GM12801 (cell line): ENCODE results near the gene TRIM69.

Experiments used
- TF ChIP-seq, protein P1 (sequence below): IDR thresholded peaks from one replicate; pipeline ENCODE4 v1.5.1; 2011; ENCODE audit warnings: control low read depth; ENCODE audit not compliant: insufficient read length; ENCODE audit errors: extremely low read depth

The TRIM69 gene

DNA sequence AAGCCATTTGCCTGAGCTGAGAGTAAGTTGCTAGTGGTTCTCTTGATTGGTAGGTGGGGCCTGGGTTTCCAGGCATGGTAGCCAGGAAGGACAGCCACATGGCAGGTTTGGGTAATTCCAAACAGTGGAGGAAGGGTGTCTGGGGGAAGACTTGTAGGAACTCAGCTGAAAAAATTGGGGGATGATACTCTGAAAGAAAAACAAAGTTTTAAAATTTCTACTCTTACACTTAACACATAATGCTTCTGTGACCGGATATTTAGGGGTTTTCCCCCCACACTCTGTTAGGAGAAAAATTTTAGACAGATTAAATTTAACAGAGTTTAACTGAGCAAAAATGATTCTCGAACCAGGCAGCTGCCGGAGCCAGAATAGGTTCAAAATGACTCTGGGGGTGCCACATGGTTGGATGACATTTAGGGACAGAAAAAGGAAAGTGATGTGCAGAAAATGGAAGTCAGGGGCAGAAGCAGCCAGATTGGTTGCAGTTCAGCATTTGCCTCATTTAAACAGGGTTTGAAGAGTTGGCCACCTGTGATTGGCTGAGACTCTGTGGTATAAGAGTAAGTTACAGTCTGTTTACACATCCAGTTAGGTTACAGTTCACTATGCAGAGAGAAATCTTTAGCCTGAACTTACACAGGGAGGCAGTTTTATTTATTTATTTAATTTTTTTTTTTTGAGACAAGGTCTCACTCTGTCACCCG, 16.9 kb upstream of the TRIM69 start:
- TF ChIP-seq, protein P1, sequence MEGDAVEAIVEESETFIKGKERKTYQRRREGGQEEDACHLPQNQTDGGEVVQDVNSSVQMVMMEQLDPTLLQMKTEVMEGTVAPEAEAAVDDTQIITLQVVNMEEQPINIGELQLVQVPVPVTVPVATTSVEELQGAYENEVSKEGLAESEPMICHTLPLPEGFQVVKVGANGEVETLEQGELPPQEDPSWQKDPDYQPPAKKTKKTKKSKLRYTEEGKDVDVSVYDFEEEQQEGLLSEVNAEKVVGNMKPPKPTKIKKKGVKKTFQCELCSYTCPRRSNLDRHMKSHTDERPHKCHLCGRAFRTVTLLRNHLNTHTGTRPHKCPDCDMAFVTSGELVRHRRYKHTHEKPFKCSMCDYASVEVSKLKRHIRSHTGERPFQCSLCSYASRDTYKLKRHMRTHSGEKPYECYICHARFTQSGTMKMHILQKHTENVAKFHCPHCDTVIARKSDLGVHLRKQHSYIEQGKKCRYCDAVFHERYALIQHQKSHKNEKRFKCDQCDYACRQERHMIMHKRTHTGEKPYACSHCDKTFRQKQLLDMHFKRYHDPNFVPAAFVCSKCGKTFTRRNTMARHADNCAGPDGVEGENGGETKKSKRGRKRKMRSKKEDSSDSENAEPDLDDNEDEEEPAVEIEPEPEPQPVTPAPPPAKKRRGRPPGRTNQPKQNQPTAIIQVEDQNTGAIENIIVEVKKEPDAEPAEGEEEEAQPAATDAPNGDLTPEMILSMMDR: no peak

DNA sequence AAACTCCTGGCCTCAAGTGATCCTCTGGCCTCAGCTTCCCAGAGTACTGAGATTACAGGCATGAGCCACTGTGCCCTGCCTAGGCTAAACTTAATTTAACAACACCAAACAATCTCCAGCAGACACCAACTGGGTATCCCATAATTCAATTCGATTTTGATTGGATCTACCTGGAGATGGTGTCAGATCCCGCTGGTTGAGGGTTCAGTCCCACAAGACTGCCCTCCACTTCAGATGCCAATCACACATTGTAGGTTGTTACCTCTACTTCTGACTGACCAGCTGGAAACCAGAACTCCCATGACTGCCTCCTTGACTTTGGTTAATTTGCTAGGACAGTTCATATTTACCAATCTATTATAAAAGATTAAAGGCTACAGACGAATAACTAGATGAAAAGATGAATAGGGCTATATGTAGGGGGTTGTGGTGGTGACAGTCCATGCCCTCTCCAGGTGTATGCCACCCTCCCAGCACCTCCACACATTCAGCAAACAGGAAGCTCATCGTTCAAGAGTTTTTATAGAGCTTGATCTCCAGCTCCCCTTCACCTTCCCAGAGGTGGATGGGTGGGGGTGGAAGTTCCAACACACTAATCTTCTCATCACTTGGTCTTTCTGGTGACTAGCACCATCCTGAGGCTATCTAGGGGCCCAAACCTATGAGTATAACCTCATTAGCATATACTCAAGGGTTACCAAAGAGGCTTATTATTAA, 15.7 kb upstream of the TRIM69 start:
- TF ChIP-seq, protein P1: no peak

DNA sequence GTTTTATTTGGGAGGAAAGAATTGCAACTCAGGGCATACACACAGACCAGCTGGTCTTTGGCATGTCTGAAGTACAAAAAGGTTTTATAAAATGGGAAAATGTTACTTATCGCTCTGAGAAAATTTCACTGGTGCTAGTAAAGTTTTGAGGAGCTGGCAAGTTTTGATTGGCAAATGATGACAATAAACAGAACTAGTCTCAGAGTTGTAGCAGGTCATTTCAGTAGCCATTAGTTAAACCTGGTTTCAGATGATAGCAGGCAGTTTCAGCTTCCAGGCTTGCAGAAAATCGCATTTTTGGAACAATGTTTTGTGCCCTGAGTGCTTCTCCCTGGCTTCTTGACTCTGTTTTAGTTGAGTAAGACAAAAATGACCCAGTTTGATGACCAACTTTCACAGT, 14.3 kb upstream of the TRIM69 start:
- TF ChIP-seq, protein P1: no peak

DNA sequence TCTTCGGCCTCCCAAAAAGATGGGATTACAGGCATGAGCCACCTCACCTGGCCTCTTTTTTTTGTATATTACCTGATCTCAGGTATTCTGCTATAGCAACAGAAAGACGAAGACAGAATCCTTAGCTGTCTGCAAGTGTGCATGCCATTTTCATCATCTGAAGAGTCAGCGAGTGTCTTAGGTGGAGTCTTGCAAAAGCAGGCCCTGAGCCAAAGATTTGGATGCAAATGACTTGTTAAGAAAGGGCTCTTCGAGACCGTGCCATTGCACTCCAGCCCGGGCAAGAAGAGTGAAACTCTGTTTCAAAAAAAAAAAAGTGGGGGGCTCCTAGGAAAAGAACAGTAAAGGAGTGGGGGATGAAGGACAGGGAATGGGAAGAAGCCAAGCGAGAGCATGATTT, 10.2 kb upstream of the TRIM69 start:
- TF ChIP-seq, protein P1: no peak

DNA sequence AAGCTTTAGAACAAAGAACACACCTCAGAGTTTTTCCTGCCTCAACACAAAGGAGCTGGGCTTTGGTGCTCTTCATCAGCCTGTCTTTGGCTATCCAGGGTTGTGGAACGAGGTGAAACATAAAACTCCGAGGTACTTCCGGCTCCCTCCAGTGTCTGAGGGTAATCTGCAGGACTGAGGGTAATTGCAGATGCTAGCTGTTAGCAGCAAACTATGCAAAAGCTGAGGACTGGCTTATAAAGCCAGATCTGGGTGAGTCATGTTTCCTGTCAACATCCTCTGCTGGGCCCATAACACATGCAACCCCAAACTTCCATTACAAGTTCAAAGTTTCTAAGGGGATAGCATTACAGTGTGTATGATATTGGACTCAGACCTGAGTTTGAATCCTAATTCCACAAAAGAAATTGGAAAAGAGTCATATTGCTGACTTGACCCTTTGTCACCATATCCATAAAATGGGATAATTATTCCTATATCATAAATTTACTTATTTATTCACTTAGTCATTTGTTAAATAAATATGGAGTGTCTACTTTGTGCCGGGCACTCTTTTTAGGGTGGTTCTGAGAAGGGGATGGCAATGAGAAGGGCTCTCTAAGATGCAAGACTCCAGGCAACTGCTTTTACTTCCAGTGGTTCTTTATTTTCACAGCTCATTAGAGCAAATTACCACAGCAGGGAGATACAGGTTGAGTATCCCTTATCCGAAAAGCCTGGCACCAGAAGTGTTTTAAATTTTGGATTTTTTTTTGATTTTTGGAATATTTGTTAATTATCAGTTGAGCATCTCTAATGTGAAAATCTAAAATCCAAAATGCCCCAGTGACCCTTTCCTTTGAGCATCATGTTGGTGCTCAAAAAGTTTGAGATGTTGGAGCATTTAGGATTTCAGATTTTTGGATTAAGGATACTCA, 9.5 kb upstream of the TRIM69 start:
- TF ChIP-seq, protein P1: no peak

DNA sequence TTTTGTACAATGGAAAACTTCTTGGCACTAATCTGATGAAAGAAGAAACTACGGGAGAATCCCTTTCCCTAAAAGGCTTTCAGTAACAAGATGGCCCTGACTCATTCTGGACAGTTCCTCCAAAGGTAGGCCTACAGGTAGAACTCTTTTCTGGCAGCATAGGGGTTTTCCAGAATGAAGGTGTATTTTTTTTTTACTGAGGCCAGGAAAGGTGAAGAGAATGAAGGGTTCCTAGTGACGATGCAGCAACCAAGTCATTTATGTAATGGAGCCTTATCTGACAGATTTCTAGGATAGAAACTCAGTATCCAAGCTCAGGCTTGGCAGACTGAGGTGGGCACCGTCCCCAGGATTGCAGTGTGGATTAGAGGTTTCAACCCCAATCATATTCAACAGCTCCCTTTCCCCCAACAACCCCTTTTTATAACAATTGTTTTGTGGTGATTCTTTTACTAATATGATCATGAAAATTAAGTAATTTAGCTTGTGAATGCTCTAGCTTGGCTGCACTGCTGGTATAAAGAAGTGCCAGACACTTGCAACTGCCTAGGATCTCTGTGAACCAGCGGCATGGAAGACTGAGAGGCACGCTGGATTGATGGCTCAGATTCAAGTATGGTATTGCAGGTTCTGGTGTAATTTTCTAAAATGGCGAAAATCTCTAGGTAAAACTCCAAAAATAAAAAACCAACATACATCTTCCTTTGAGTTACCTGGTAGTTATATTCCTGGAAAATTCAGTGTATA, 8.7 kb upstream of the TRIM69 start:
- TF ChIP-seq, protein P1: no peak
